HG03457 (cell line): Measurements from ENCODE around the gene XRCC4.
A peak's percentile ranks its signal among the peaks of the same experiment; 100 is the strongest.
"Not testable (repeated sequence)": the region's sequence is repeated elsewhere in the genome, so short reads cannot be mapped to it uniquely, and the experiment has no call there.

Experiments used
- ATAC-seq: cut with Tn5 transposase; IDR thresholded peaks from one replicate; pipeline ENCODE4 v1.9.1; 2021; ENCODE audit warnings: moderate number of reproducible peaks; ENCODE audit not compliant: unreplicated experiment

Gene XRCC4

DNA sequence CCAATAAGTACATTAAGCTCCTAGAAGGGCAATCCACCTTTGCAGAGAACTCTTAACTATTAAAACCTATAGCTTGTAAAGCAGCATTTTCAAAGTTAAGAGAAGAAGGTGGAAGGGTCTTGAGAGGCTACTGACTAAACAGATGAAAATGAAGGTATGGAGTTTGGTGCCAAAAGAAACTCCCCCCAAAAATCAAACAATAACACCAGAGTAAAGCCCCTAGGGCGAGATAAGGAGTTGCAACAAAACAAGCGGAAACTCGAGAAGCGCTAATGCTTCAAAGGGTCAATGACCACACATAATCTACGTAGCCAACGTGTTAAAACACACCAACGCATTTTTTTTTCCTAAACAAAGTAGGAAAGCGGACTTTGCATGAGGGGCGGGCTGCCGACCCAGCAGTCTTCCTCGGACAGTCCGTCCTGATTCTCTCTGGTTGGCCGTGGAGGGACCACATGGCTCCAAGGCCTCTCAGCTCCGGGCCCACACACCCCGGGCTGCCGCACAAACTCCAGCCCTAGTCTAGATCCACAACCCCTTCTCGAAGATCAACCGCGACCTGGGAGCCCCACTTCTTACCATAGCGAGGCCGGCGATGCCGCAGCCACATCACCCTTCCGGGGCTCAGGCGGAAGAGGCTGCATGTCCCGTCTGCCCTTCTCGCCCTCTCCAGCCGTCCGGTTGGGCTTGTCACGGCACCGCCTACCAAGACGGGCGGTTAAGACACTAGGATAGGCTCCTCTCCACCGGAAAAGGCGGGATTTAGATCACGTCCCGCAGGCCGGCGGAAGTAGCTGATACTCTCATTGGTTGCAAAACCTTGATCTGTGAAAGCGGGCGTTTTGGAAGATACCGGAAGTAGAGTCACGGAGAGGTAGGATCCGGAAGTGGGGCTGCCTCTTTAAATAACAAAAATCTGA lies at the start of gene XRCC4, which contains the start of gene TMEM167A:
Gene XRCC4 (plus strand): TSS at position 806 of the 920 bp plus-strand sequence. CDS start 27,373 bp downstream, outside the sequence.
Gene TMEM167A (minus strand): TSS at position 653 of the 920 bp plus-strand sequence. CDS start 71 bp downstream, at position 582.
- peak; percentile 98 for ATAC-seq

GRCh38 chr5:83029912-83030311 lies 47.4 kb upstream of the XRCC4 start:
- no peak for ATAC-seq

DNA sequence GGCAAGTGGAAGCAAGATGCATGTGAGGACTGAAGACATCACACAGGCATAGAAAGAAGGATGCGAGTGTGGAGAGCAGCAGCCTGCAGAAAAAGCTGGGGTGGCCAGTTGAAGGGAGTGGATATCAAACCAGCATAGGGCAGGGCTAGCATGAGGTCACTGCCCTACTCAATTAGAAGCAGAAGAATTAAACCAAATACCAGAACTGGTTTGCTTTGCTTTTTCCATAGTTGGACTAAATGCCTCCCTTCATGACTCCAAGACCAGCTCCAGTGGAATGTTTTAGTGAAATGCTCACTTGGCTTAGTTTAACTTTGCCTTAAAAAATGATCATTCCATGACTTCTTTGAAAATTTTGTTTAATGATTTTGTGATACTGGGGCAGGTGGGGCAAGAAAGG lies 46.0 kb upstream of the XRCC4 start:
- no peak for ATAC-seq

DNA sequence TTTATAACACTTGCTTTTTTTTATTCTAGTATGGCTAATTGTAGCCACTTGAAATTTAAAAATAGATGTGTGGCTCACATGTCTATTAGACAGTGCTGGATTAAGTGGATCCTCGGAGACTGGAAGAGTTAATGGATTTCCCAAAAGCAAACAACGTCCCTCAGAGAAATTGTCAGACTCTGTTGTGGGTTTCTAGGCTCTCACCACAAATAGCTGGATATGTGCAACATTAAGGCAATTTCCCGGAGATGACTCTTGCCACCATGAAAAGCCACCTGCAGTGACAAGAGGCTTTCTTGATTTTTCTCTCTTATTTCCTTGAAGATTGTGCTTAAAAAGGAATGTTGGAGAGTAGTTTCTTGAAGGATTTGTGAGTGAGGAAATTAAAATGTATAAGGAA lies 43.3 kb upstream of the XRCC4 start:
- ATAC-seq = no peak

GRCh38 chr5:83034528-83035207 lies 42.7 kb upstream of the XRCC4 start:
- no peak for ATAC-seq

DNA sequence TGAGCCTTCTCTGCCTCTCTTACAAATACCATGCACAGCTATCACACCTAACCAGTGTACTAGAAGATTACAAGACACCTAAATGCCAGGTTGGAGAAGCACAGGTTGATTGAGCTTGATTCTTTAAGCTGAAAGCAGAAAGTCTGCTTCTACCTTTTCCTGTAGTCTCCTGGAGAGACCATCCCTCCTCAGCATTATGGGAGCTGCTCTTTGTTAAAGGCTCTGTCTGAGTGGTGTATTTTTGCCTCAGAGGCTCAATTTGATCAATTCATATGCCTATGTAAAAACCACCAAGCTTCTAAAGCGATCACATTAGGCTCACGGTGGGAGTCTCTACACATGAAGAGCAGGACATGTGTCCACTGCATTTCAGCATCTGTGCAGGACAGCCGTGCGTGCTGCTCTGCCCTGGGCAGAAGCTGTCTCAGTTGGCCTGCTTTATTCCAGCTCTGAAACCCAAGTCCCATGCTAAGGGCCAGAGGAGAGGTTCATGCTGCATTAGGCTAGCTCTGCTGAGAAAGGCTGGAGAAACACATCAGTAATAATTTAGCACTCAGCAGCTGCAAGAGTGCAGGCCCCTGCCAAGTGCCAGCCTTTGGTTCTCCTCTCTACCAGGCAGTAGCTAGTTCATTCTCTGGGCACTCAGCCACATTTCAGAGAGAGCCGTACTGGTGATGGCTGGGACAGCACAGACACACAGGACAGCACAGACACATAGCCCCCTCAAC lies 41.8 kb upstream of the XRCC4 start:
- no peak for ATAC-seq

- ATAC-seq = no peak
Observed at GRCh38 chr5:83036991-83037575, 40.3 kb upstream of the XRCC4 start.

DNA sequence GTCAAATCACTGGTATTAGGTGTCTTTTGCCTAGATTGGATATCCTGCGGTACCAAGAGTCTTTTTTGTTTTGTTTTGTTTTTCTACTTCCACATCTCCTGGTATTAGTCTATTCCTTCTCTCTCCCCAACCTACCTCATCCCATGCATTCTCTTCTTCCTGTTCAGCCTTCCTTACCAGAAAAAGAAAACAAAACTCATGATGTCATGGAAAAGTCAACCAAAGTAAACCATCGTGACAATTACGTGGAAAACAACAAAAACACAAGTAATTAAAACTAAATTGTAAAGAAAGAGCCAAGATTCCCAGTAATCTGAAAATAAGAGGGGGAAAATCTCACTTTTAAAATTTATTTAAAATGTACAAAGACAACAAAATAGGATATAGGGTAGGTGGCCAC lies 38.4 kb upstream of the XRCC4 start:
- no peak for ATAC-seq

GRCh38 chr5:83042507-83042906 lies 34.8 kb upstream of the XRCC4 start:
- no peak for ATAC-seq

DNA sequence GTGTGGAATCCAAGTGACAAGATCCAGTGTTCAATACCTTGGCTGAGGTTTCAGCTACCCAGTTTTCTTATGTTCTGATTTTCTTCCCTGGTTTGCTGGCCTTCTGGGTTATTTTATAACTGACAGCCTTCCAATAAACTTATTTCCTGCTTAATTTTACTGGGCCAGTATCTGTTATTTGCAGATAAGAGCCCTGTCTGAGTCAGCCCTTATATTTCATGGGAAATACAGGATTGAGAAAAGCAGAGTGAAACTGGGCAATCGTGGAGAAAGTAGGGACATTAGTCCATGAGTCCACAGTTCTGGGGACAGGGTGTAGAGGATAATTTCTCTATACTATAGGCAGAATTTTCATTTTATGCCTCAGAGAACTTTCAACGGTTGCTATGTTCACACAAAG lies 32.4 kb upstream of the XRCC4 start:
- ATAC-seq = no peak

DNA sequence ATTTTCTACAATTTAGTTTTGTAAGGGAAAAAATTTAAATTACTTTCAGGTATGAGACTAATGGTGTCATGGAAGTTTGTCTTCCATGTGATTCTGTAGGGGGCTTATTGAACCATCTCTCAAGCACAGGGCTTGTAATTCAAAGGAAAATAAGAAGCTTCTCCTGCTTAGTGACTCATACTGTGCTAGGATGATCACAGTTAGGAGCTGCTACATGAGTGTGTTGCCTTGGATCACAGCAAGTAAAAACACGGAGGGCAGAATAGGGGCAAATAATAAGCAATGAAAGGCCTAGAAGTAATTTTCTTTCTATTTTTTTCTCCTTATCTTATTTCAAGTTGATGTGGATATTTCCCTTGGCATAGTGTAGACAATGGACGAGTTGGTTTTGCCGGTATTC lies 29.1 kb upstream of the XRCC4 start:
- ATAC-seq = no peak

DNA sequence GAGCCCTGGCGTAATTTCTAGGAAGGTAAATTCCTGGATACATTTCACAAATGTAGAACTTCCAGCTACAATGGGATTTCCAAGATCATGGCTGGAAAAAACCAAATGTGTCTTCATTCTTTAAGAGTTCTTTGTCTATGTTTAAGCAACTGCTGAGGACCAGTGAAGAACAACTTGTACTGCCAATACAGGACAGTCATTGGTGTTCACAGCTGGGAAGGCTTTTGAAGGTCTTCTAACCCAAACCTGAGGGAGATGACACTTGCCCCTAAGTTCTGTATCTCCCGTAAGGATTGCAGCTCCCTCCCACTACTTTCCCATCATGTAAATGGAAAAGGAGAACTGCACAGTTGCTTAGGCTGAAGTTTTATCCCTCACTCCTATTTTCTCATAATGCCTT lies 28.5 kb upstream of the XRCC4 start:
- no peak for ATAC-seq

DNA sequence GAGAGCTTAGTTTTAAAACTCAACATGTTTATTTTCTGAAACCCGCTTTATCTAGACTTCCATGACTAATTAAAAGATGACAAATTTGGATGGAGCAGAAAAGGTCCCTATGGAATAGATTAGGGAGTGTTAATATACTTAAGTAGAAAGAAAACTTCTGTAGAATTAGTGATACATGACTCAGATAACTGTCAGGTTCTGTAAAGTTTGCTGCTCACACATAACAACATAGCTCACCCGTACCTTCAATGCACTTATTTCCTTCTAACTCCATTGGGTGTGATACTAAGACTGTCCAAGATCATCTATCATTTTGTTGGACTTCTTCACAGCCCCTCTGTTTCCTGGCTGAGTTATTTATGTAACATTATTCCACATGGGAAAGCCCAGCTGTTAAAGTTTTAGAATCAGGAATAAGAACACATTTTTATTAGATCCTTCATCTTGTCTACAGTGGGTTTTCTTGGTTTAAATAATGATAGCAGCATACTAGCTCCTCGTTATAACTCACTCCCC lies 27.9 kb upstream of the XRCC4 start:
- no peak for ATAC-seq

DNA sequence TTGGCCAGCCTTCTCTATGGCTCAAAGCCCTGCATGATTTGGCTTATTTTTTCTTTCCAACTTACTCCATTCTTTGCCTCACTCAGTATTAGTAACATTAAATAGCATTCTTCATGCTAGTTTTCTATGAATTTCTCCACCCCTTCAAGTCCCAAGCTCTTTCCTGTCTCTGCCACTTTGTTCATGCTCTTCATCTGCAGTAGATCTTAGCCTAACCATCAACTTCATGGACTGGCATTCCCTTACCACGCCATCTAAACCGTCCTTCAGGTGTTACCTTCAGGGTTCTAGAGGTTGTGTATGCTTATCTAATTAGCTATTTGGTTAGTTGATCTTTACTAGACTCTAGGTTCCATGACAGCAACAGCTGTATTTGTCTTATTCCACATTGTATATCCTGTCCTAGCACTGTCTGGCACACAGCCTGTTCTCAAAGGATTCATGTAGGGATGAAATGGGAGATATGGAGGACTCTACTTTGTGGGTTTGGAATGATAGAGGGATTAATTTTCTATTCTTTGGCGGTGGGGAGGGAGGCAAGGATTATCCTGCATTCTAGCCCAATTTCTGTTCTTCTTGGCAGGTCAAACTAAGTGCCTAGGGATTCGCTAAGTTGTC lies 26.5 kb upstream of the XRCC4 start:
- ATAC-seq = no peak

DNA sequence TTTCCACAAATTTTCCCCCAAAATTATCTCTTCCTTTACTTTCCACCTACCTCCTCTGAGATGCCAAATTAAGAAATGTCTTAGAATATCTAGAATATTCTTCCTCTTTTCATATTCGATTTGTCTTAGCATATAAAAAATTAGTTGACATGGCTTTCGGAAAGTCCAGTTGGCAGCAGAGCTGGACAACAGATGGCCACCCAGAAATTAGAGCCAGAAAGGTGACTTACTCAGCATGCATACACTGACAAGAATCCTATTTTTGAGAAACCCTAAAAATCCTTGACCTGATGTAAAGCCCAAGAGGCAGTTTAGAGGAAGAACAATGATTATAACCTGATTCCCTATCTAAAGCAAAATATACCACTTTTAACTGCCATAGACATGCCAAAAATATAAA lies 22.2 kb upstream of the XRCC4 start:
- ATAC-seq = no peak

- ATAC-seq = no peak
Observed at GRCh38 chr5:83058726-83059125, 18.6 kb upstream of the XRCC4 start.

GRCh38 chr5:83059341-83059740 lies 18.0 kb upstream of the XRCC4 start:
- no peak for ATAC-seq

DNA sequence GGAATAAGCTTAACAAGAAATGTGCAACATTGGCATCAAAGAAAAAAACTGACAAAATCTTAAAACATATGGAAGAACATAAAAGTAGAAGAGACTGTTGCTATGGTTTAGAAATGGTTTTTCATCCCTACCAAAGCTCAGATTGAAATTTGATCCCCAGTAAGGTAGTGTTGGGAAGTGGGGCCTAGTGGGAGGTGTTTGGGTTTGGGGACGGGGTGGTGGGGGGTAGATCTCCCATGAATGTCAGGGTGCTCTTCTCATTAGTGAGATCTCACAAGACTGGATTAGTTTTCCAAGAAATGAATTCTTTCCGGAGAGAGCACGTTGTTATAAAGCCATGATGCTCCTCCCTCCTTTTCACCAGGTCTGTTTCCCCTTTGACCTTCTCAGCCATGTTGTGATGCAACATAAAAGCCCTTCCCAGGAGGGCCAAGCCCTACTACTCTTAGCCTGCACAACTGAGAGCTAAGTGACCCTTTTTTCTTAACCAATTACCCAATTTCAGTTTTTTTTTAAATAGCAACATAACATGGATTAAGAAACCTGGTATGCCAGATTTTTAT lies 10.7 kb upstream of the XRCC4 start:
- no peak for ATAC-seq

- not testable (repeated sequence) for ATAC-seq
Observed at GRCh38 chr5:83067377-83067776, 10.0 kb upstream of the XRCC4 start.
